GM19025 (cell line): ENCODE results near the gene GNAS.
"Not testable (repeated sequence)": the region's sequence is repeated elsewhere in the genome, so short reads cannot be mapped to it uniquely, and the experiment has no call there.

ENCODE experiments used
- ATAC-seq: cut with Tn5 transposase; IDR thresholded peaks from one replicate; pipeline ENCODE4 v1.9.1; 2021; ENCODE audit warnings: mild to moderate bottlenecking, low read depth, moderate library complexity; ENCODE audit not compliant: unreplicated experiment

GNAS gene

GRCh38 chr20:58852543-58853271 is at the start of gene GNAS:
TSS of gene GNAS (plus strand) at chr20:58852716.
- ATAC-seq: no peak

GRCh38 chr20:58803533-58803932 is 49.0 kb upstream of the GNAS start:
- ATAC-seq: no peak

- ATAC-seq: no peak
Measured at GRCh38 chr20:58807801-58808200, 44.7 kb upstream of the GNAS start.

GRCh38 chr20:58808271-58809046 is 44.1 kb upstream of the GNAS start:
- ATAC-seq: no peak

- ATAC-seq: no peak
Measured at GRCh38 chr20:58810116-58810878, 42.2 kb upstream of the GNAS start.

GRCh38 chr20:58810879-58811250 is 41.7 kb upstream of the GNAS start:
- no peak for ATAC-seq

GRCh38 chr20:58811334-58811733 is 41.2 kb upstream of the GNAS start:
- ATAC-seq: no peak

GRCh38 chr20:58813369-58813768 is 39.1 kb upstream of the GNAS start:
- ATAC-seq: no peak

- no peak for ATAC-seq
Measured at GRCh38 chr20:58815448-58815847, 37.1 kb upstream of the GNAS start.

- ATAC-seq: no peak
Measured at GRCh38 chr20:58816051-58816450, 36.5 kb upstream of the GNAS start.

- no peak for ATAC-seq
Measured at GRCh38 chr20:58816957-58817651, 35.4 kb upstream of the GNAS start.

- no peak for ATAC-seq
Measured at GRCh38 chr20:58817748-58818147, 34.8 kb upstream of the GNAS start.

GRCh38 chr20:58818586-58819285 is 33.8 kb upstream of the GNAS start:
- ATAC-seq: no peak

- no peak for ATAC-seq
Measured at GRCh38 chr20:58819921-58820320, 32.6 kb upstream of the GNAS start.

- ATAC-seq: not testable (repeated sequence)
Measured at GRCh38 chr20:58820515-58820914, 32.0 kb upstream of the GNAS start.

- ATAC-seq: no peak
Measured at GRCh38 chr20:58822149-58822548, 30.4 kb upstream of the GNAS start.

GRCh38 chr20:58822748-58823730 is 29.5 kb upstream of the GNAS start:
- ATAC-seq: no peak

GRCh38 chr20:58824843-58825242 is 27.7 kb upstream of the GNAS start:
- ATAC-seq: no peak

- ATAC-seq: no peak
Measured at GRCh38 chr20:58825450-58825849, 27.1 kb upstream of the GNAS start.
